HG03025 (cell line): ENCODE measurements around the gene NPM1.
A peak's percentile ranks its signal among the peaks of the same experiment; 100 is the strongest.
"Not testable (repeated sequence)": the region's sequence is repeated elsewhere in the genome, so short reads cannot be mapped to it uniquely, and the experiment has no call there.

ENCODE experiments used
- ATAC-seq: cut with Tn5 transposase; IDR thresholded peaks from one replicate; pipeline ENCODE4 v1.9.1; 2021; ENCODE audit warnings: mild to moderate bottlenecking, moderate library complexity; ENCODE audit not compliant: unreplicated experiment, low FRiP score

Gene NPM1

GRCh38 chr5:171410181-171410580 is 22.5 kb downstream of the NPM1 start:
- ATAC-seq = no peak

GRCh38 chr5:171412186-171412585 is 24.5 kb downstream of the NPM1 start:
- no peak for ATAC-seq

- no peak for ATAC-seq
Observed at GRCh38 chr5:171413153-171413910, 25.7 kb downstream of the NPM1 start.

GRCh38 chr5:171413993-171414392 is 26.3 kb downstream of the NPM1 start:
- ATAC-seq = not testable (repeated sequence)

GRCh38 chr5:171415115-171415730 is 27.6 kb downstream of the NPM1 start:
- ATAC-seq = no peak

GRCh38 chr5:171416160-171417049 is 28.8 kb downstream of the NPM1 start:
- ATAC-seq = no peak

- peak; percentile 49 for ATAC-seq
Observed at GRCh38 chr5:171418316-171418981, 30.8 kb downstream of the NPM1 start.

- ATAC-seq = peak; percentile 50
Observed at GRCh38 chr5:171418982-171419687, 31.5 kb downstream of the NPM1 start, which contains the start of gene FGF18. FGF18 (plus strand) TSS chr5:171419647; CDS start chr5:171420200, 553 bp downstream.

GRCh38 chr5:171419688-171420430 is 32.2 kb downstream of the NPM1 start:
- peak; percentile 32 for ATAC-seq

GRCh38 chr5:171420431-171421241 is 33.0 kb downstream of the NPM1 start:
- ATAC-seq = no peak

GRCh38 chr5:171421331-171422262 is 33.9 kb downstream of the NPM1 start:
- ATAC-seq = no peak

GRCh38 chr5:171422495-171422894 is 34.8 kb downstream of the NPM1 start:
- no peak for ATAC-seq

- ATAC-seq = no peak
Observed at GRCh38 chr5:171422902-171423663, 35.4 kb downstream of the NPM1 start.

- ATAC-seq = no peak
Observed at GRCh38 chr5:171424726-171425125, 37.1 kb downstream of the NPM1 start.

GRCh38 chr5:171425596-171426244 is 38.1 kb downstream of the NPM1 start:
- no peak for ATAC-seq

GRCh38 chr5:171426266-171426665 is 38.6 kb downstream of the NPM1 start:
- no peak for ATAC-seq
